Measurements from ENCODE around the gene SLC6A6.

The SLC6A6 gene

GRCh38 chr3:14509796-14510100 is 107.3 kb downstream of the SLC6A6 start:
- TF ChIP-seq CTCF (IDR thresholded peaks at IDR 0.05) = no peak
- DNase-seq = no peak
- Mint-ChIP-seq H3K27me3 (ENCODE audit: low read depth, poor library complexity) (peaks cover 19% of the 10 kb centered on the region), H3K4me3 (peak overlapping the region; percentile 31), H3K36me3 (ENCODE audit: low read depth) (no peaks in the 10 kb centered on the region), H3K9me3 (no peaks in the 10 kb centered on the region), H3K27ac (no peak overlapping the region), H3K4me1 (peaks cover 15% of the 10 kb centered on the region)

- H3K9me3 Mint-ChIP-seq = no peaks in the 10 kb centered on the region
- no peak for DNase-seq
- peaks cover 14% of the 10 kb centered on the region for H3K27me3 Mint-ChIP-seq (ENCODE audit: low read depth, poor library complexity)
- TF ChIP-seq CTCF (IDR thresholded peaks at IDR 0.05) = no peak
- H3K4me1 Mint-ChIP-seq = peaks cover 15% of the 10 kb centered on the region
- H3K36me3 Mint-ChIP-seq (ENCODE audit: low read depth) = no peaks in the 10 kb centered on the region
- no peak overlapping the region for H3K4me3 Mint-ChIP-seq
- no peak overlapping the region for H3K27ac Mint-ChIP-seq
Observed at GRCh38 chr3:14510838-14511622, 108.6 kb downstream of the SLC6A6 start.

GRCh38 chr3:14511623-14512280 is 109.3 kb downstream of the SLC6A6 start:
- Mint-ChIP-seq H3K27me3 (ENCODE audit: low read depth, poor library complexity) (peaks cover 14% of the 10 kb centered on the region), H3K36me3 (ENCODE audit: low read depth) (no peaks in the 10 kb centered on the region), H3K27ac (no peak overlapping the region), H3K9me3 (no peaks in the 10 kb centered on the region), H3K4me1 (peaks cover 15% of the 10 kb centered on the region), H3K4me3 (no peak overlapping the region)
- DNase-seq = no peak
- no peak for TF ChIP-seq CTCF (IDR thresholded peaks at IDR 0.05)

- TF ChIP-seq CTCF (IDR thresholded peaks at IDR 0.05) = no peak
- peaks cover 14% of the 10 kb centered on the region for H3K27me3 Mint-ChIP-seq (ENCODE audit: low read depth, poor library complexity)
- peaks cover 15% of the 10 kb centered on the region for H3K4me1 Mint-ChIP-seq
- H3K9me3 Mint-ChIP-seq = no peaks in the 10 kb centered on the region
- no peak overlapping the region for H3K27ac Mint-ChIP-seq
- H3K36me3 Mint-ChIP-seq (ENCODE audit: low read depth) = no peaks in the 10 kb centered on the region
- DNase-seq = no peak
- H3K4me3 Mint-ChIP-seq = no peak overlapping the region
Observed at GRCh38 chr3:14512281-14512941, 110.0 kb downstream of the SLC6A6 start.

GRCh38 chr3:14512942-14513327 is 110.5 kb downstream of the SLC6A6 start:
- peaks cover 15% of the 10 kb centered on the region for H3K4me1 Mint-ChIP-seq
- H3K4me3 Mint-ChIP-seq = no peak overlapping the region
- no peak overlapping the region for H3K27ac Mint-ChIP-seq
- no peak for TF ChIP-seq CTCF (IDR thresholded peaks at IDR 0.05)
- no peaks in the 10 kb centered on the region for H3K36me3 Mint-ChIP-seq (ENCODE audit: low read depth)
- H3K27me3 Mint-ChIP-seq (ENCODE audit: low read depth, poor library complexity) = peaks cover 14% of the 10 kb centered on the region
- H3K9me3 Mint-ChIP-seq = no peaks in the 10 kb centered on the region
- DNase-seq = no peak
